H9 (cell line): ENCODE results near the gene YEATS2. TPM values are rescaled to one million over a fixed set of nuclear protein-coding genes. Genes with fewer than 3 reads are reported as not detected.

Experiments used
- DNase-seq: peaks from one replicate; pipeline ENCODE4 v3.0.0-alpha.2; 2017
- H2AFZ ChIP-seq: one replicate; pipeline ENCODE4 v1.6.1; 2013; ENCODE audit warnings: mild to moderate bottlenecking, low read length, control low read depth, moderate library complexity
- H2AK5ac ChIP-seq: 2 replicates; pipeline ENCODE4 v1.6.1; 2013; ENCODE audit warnings: low read length, control low read depth, mixed read lengths; ENCODE audit not compliant: insufficient read length
- H2BK120ac ChIP-seq: one replicate; pipeline ENCODE4 v1.6.1; 2013; ENCODE audit warnings: low read depth, mild to moderate bottlenecking, low read length, control low read depth, inconsistent platforms; ENCODE audit not compliant: poor library complexity, severe bottlenecking
- H2BK12ac ChIP-seq: 2 replicates; pipeline ENCODE4 v1.6.1; 2013; ENCODE audit warnings: low read length, control low read depth, mixed read lengths, low read depth; ENCODE audit not compliant: insufficient read length
- H2BK15ac ChIP-seq: 2 replicates; pipeline ENCODE4 v1.6.1; 2013; ENCODE audit warnings: low read depth, low read length, control low read depth
- H2BK20ac ChIP-seq: one replicate; pipeline ENCODE4 v1.6.1; 2013; ENCODE audit warnings: low read depth, mild to moderate bottlenecking, low read length, control low read depth, inconsistent platforms; ENCODE audit not compliant: poor library complexity, severe bottlenecking
- H2BK5ac ChIP-seq: 2 replicates; pipeline ENCODE4 v1.6.1; 2013; ENCODE audit warnings: low read length, control low read depth, mixed read lengths; ENCODE audit not compliant: insufficient read length
- H3K14ac ChIP-seq: 2 replicates; pipeline ENCODE4 v1.6.1; 2013; ENCODE audit warnings: low read length, control low read depth; ENCODE audit not compliant: insufficient read depth
- H3K18ac ChIP-seq: 2 replicates; pipeline ENCODE4 v1.6.1; 2013; ENCODE audit warnings: low read depth, mild to moderate bottlenecking, mixed read lengths, low read length, control low read depth; ENCODE audit not compliant: insufficient read length
- H3K23ac ChIP-seq: 2 replicates; pipeline ENCODE4 v1.6.1; 2013; ENCODE audit warnings: low read length, control low read depth, mixed read lengths, low read depth; ENCODE audit not compliant: insufficient read length
- H3K23me2 ChIP-seq: 2 replicates; pipeline ENCODE4 v1.6.1; 2013; ENCODE audit warnings: low read depth, mild to moderate bottlenecking, mixed read lengths, low read length, control low read depth; ENCODE audit not compliant: insufficient read length, poor library complexity, severe bottlenecking
- H3K27ac ChIP-seq: 2 replicates; pipeline ENCODE4 v1.5.1; 2013; ENCODE audit warnings: low read length, control low read depth, mixed read lengths, low read depth; ENCODE audit not compliant: insufficient read length
- H3K27me3 ChIP-seq: 2 replicates; pipeline ENCODE4 v1.6.1; 2013; ENCODE audit warnings: low read length, control low read depth, inconsistent platforms; ENCODE audit not compliant: insufficient read depth
- H3K4ac ChIP-seq: 2 replicates; pipeline ENCODE4 v1.6.1; 2013; ENCODE audit warnings: low read depth, mild to moderate bottlenecking, control low read depth, inconsistent platforms, low read length, moderate library complexity
- H3K4me1 ChIP-seq: 2 replicates; pipeline ENCODE4 v1.6.1; 2013; ENCODE audit warnings: low read length, control low read depth, inconsistent platforms; ENCODE audit not compliant: insufficient read depth
- H3K4me2 ChIP-seq: 2 replicates; pipeline ENCODE4 v1.6.1; 2013; ENCODE audit warnings: low read length, control low read depth, mixed read lengths; ENCODE audit not compliant: insufficient read length, insufficient read depth
- H3K56ac ChIP-seq: 2 replicates; pipeline ENCODE4 v1.6.1; 2013; ENCODE audit warnings: low read depth, mild to moderate bottlenecking, mixed read lengths, low read length, control low read depth; ENCODE audit not compliant: insufficient read length
- H3K79me1 ChIP-seq: 2 replicates; pipeline ENCODE4 v1.6.1; 2013; ENCODE audit warnings: low read depth, mild to moderate bottlenecking, moderate library complexity, low read length, control low read depth, inconsistent platforms; ENCODE audit not compliant: insufficient read depth, poor library complexity, severe bottlenecking
- H3K79me2 ChIP-seq: 2 replicates; pipeline ENCODE4 v1.6.1; 2013; ENCODE audit warnings: low read length, control low read depth, inconsistent platforms; ENCODE audit not compliant: insufficient read depth
- H3K9ac ChIP-seq: 2 replicates; pipeline ENCODE4 v1.6.1; 2013; ENCODE audit warnings: low read length, control low read depth, mixed read lengths; ENCODE audit not compliant: insufficient read length; ENCODE audit errors: extremely low read depth
- H3K9me3 ChIP-seq: one replicate; pipeline ENCODE4 v1.6.1; 2013; ENCODE audit warnings: low read depth, low read length, inconsistent platforms; ENCODE audit not compliant: control insufficient read depth
- H3T11ph ChIP-seq: one replicate; pipeline ENCODE4 v1.6.1; 2013; ENCODE audit warnings: mild to moderate bottlenecking, low read length, control low read depth, inconsistent platforms
- H4K20me1 ChIP-seq: one replicate; pipeline ENCODE4 v1.6.1; 2013; ENCODE audit not compliant: control insufficient read depth, insufficient read length, insufficient read depth
- H4K5ac ChIP-seq: 2 replicates; pipeline ENCODE4 v1.6.1; 2013; ENCODE audit warnings: low read depth, mild to moderate bottlenecking, mixed read lengths, low read length, control low read depth; ENCODE audit not compliant: insufficient read length
- H4K8ac ChIP-seq: replicated peaks from 2 replicates; pipeline ENCODE4 v1.6.1; 2013; ENCODE audit warnings: low read length, control low read depth, mixed read lengths, low read depth; ENCODE audit not compliant: insufficient read length
- H4K91ac ChIP-seq: 2 replicates; pipeline ENCODE4 v1.6.1; 2013; ENCODE audit warnings: low read depth, mild to moderate bottlenecking, moderate library complexity, mixed read lengths, low read length, control low read depth; ENCODE audit not compliant: insufficient read length
- H3K27ac Mint-ChIP-seq, 3 experiments: 2 replicates in 2 of 3; 3 replicates in 1 of 3; pipeline ENCODE4 v1.8.0; 2020 to 2021; ENCODE audit warnings: mixed read lengths in 3 of 3, mild to moderate bottlenecking in 1 of 3, moderate library complexity in 1 of 3
- H3K27me3 Mint-ChIP-seq: 2 replicates; pipeline ENCODE4 v1.8.0; 2021; ENCODE audit warnings: low read depth, mild to moderate bottlenecking, moderate library complexity, mixed read lengths
- H3K36me3 Mint-ChIP-seq, 3 experiments: 2 replicates in 2 of 3; 3 replicates in 1 of 3; pipeline ENCODE4 v1.8.0; 2020 to 2021; ENCODE audit warnings: low read depth in 3 of 3, mixed read lengths in 3 of 3; ENCODE audit not compliant: insufficient read depth in 1 of 3
- H3K4me1 Mint-ChIP-seq, 2 experiments: 2 replicates each; pipeline ENCODE4 v1.8.0; 2020; ENCODE audit warnings: mixed read lengths in 2 of 2
- H3K4me3 Mint-ChIP-seq, 2 experiments: 2 replicates in 1 of 2; 3 replicates in 1 of 2; pipeline ENCODE4 v1.8.0; 2020 to 2021; ENCODE audit warnings: mild to moderate bottlenecking in 2 of 2, mixed read lengths in 2 of 2, moderate library complexity in 1 of 2
- H3K9me3 Mint-ChIP-seq, 2 experiments: 2 replicates in 1 of 2; 3 replicates in 1 of 2; pipeline ENCODE4 v1.8.0; 2020; ENCODE audit warnings: mild to moderate bottlenecking in 2 of 2, mixed read lengths in 2 of 2, moderate library complexity in 1 of 2
- CTCF ChIP-seq: fragments of 200-600 bp; sonication (generic); conservative IDR thresholded peaks from 3 replicates; pipeline ENCODE4 v1.8.0; 2021; ENCODE audit warnings: antibody characterized with exemption, mild to moderate bottlenecking
- WGBS: extraction: QIAGEN DNeasy Blood & Tissue Kit; methylation state at CpG from one replicate; pipeline ENCODE4 v1.1.7; 2013; ENCODE audit warnings: missing lambda C conversion rate, low lambda C conversion rate, mixed read lengths; ENCODE audit not compliant: insufficient read length; ENCODE audit errors: extremely low coverage; 5-methylcytosine and 5-hydroxymethylcytosine counted together
- total RNA-seq: library from RNA; stranded (reverse); gene quantifications from 2 replicates; pipeline ENCODE4 v1.2.1, GENCODE V29; 2021

The YEATS2 gene
- total RNA-seq, 1 experiment from 2014 or later = 40.3 TPM

GRCh38 chr3:183810643-183811594, 113.3 kb downstream of the YEATS2 start:
- Histone ChIP-seq H3K9me3 (no peaks in the 10 kb centered on the region), H3K4me1 (no peaks in the 10 kb centered on the region), H3K4ac (no peak overlapping the region), H3K79me1 (no peaks in the 10 kb centered on the region), H3K27ac (no peak overlapping the region), H2BK5ac (no peak overlapping the region), H4K5ac (no peak overlapping the region), H3K4me2 (no peak overlapping the region), H3K9ac (no peak overlapping the region), H3T11ph (no peak overlapping the region), H3K14ac (no peak overlapping the region), H2AK5ac (no peak overlapping the region), H3K56ac (no peak overlapping the region), H4K20me1 (no peaks in the 10 kb centered on the region), H2BK15ac (no peak overlapping the region), H4K91ac (no peak overlapping the region), H3K23ac (no peak overlapping the region), H3K23me2 (no peaks in the 10 kb centered on the region), H3K18ac (no peak overlapping the region), H3K27me3 (no peaks in the 10 kb centered on the region), H3K79me2 (no peaks in the 10 kb centered on the region), H2AFZ (no peak overlapping the region), H2BK120ac (no peak overlapping the region), H4K8ac (no peak overlapping the region), H2BK20ac (no peak overlapping the region), H2BK12ac (no peak overlapping the region)
- DNase-seq = no peak
- H3K27me3 Mint-ChIP-seq = no peaks in the 10 kb centered on the region
- H3K27ac Mint-ChIP-seq = peak overlapping the region; percentile 4 to 77 (median 32); a peak in 4 of 7 replicates
- TF ChIP-seq CTCF = no peak
- peaks cover 32 to 80% (median 65%) of the 10 kb centered on the region in 3 experiments; a peak in 6 of 7 replicates for H3K36me3 Mint-ChIP-seq
- H3K4me3 Mint-ChIP-seq = no peak overlapping the region
- 0 out of 4 replicates have a peak, but pooled peaks cover 0 to 1% of the 10 kb centered on the region in 2 experiments for H3K4me1 Mint-ChIP-seq
- no CpG with 5 or more reads among the region's 24 CpGs for WGBS
- no peaks in the 10 kb centered on the region for H3K9me3 Mint-ChIP-seq
